Bronchus fibroblast of lung (primary cell): Measurements from ENCODE around the gene TPI1. TPM values are rescaled to one million over a fixed set of nuclear protein-coding genes. Genes with fewer than 3 reads are reported as not detected.

Experiments used
- total RNA-seq: library from RNA; depleted of rRNA; stranded (reverse); fragments of >200 nt; gene quantifications from 2 replicates; pipeline ENCODE4 v1.2.3, GENCODE V29; 2015

Gene TPI1
- total RNA-seq: 1,045 and 1,081 TPM in 2 replicates

GRCh38 chr12:6867413-6868210 lies at the start of gene TPI1:
Gene TPI1 (plus strand): TSS chr12:6867531. CDS start chr12:6867567, 36 bp downstream.

GRCh38 chr12:6821591-6822425 lies 45.5 kb upstream of the TPI1 start, which contains the start of gene GPR162:
Gene GPR162 (plus strand): TSS chr12:6821821. CDS start chr12:6823899, 2,078 bp downstream.

GRCh38 chr12:6827982-6828780 lies 39.1 kb upstream of the TPI1 start, which contains the start of gene P3H3:
Gene P3H3 (plus strand): TSS chr12:6828407. CDS start chr12:6828441, 34 bp downstream.

GRCh38 chr12:6840761-6841515 lies 26.4 kb upstream of the TPI1 start, which contains the start of gene GNB3:
Gene GNB3 (plus strand): TSS chr12:6840925. CDS start chr12:6841288, 363 bp downstream.

GRCh38 chr12:6851153-6851920 lies 16.0 kb upstream of the TPI1 start, which contains the start of gene CDCA3:
Gene CDCA3 (minus strand): TSS chr12:6851286. CDS start chr12:6850952, 334 bp downstream.

GRCh38 chr12:6851921-6852650 lies 15.2 kb upstream of the TPI1 start, which contains the start of gene USP5:
Gene USP5 (plus strand): TSS chr12:6852150. CDS start chr12:6852180, 30 bp downstream.

GRCh38 chr12:6873094-6874014 lies 6.0 kb downstream of the TPI1 start, which contains the start of gene SPSB2:
Gene SPSB2 (minus strand): TSS chr12:6873303. CDS start chr12:6872901, 402 bp downstream.

GRCh38 chr12:6904280-6905276 lies 37.2 kb downstream of the TPI1 start, which contains the start of gene LRRC23:
Gene LRRC23 (plus strand): TSS chr12:6904822. CDS start chr12:6905634, 812 bp downstream.

GRCh38 chr12:6914246-6914946 lies 47.1 kb downstream of the TPI1 start, which contains the start of gene ENO2:
Gene ENO2 (plus strand): TSS chr12:6914580. CDS start chr12:6915833, 1,253 bp downstream.

Other genes with a start within 250 kb of the TPI1 start
- gene LPAR5, start 231.6 kb upstream of the TPI1 start, total RNA-seq: 0.17 TPM in 1 of 2 replicates, not detected in the other
- 0.89 and 1.0 TPM in 2 replicates for gene ACRBP, start 220.1 kb upstream of the TPI1 start, total RNA-seq
- 28.7 TPM in 2 replicates for gene ING4, start 204.4 kb upstream of the TPI1 start, total RNA-seq
- 21.4 and 24.5 TPM in 2 replicates for gene ZNF384, start 178.2 kb upstream of the TPI1 start, total RNA-seq
- gene PIANP, start 166.7 kb upstream of the TPI1 start, total RNA-seq: 0.17 and 0.74 TPM in 2 replicates
- 95.1 and 98.9 TPM in 2 replicates for gene COPS7A, start 143.5 kb upstream of the TPI1 start, total RNA-seq
- 235 and 236 TPM in 2 replicates for gene MLF2, start 114.4 kb upstream of the TPI1 start, total RNA-seq
- 146 and 275 TPM in 2 replicates for gene PTMS, start 101.2 kb upstream of the TPI1 start, total RNA-seq
- gene LAG3, start 95.0 kb upstream of the TPI1 start, total RNA-seq: 0.17 and 0.74 TPM in 2 replicates
- 3.3 and 5.2 TPM in 2 replicates for gene CD4, start 78.0 kb upstream of the TPI1 start, total RNA-seq
- 2.0 and 2.7 TPM in 2 replicates for gene GPR162, start 45.7 kb upstream of the TPI1 start, total RNA-seq
- gene P3H3, start 39.1 kb upstream of the TPI1 start, total RNA-seq: 48.6 and 54.1 TPM in 2 replicates
- 1.3 and 2.2 TPM in 2 replicates for gene GNB3, start 26.6 kb upstream of the TPI1 start, total RNA-seq
- gene CDCA3, start 16.2 kb upstream of the TPI1 start, total RNA-seq: 103 and 118 TPM in 2 replicates
- 80.7 and 84.2 TPM in 2 replicates for gene USP5, start 15.4 kb upstream of the TPI1 start, total RNA-seq
- gene SPSB2, start 5.8 kb downstream of the TPI1 start, total RNA-seq: 12.6 and 15.6 TPM in 2 replicates
- gene LRRC23, start 37.3 kb downstream of the TPI1 start, total RNA-seq: 8.8 and 10.8 TPM in 2 replicates
- 9.6 and 10.4 TPM in 2 replicates for gene ENO2, start 47.0 kb downstream of the TPI1 start, total RNA-seq
- gene ATN1, start 60.4 kb downstream of the TPI1 start, total RNA-seq: 12.1 and 14.6 TPM in 2 replicates
- gene RNU7-1, start 76.3 kb downstream of the TPI1 start, total RNA-seq: not detected in 2 replicates
- 267 and 309 TPM in 2 replicates for gene C12orf57, start 76.5 kb downstream of the TPI1 start, total RNA-seq
- 4.9 and 5.4 TPM in 2 replicates for gene PTPN6, start 83.8 kb downstream of the TPI1 start, total RNA-seq
- gene PHB2, start 103.1 kb downstream of the TPI1 start, total RNA-seq: 372 and 405 TPM in 2 replicates
- 48.4 and 58.4 TPM in 2 replicates for gene EMG1, start 103.4 kb downstream of the TPI1 start, total RNA-seq
- 21.5 and 21.7 TPM in 2 replicates for gene LPCAT3, start 150.9 kb downstream of the TPI1 start, total RNA-seq
- 29.8 and 36.6 TPM in 2 replicates for gene C1S, start 193.2 kb downstream of the TPI1 start, total RNA-seq
- 101 and 103 TPM in 2 replicates for gene C1R, start 224.9 kb downstream of the TPI1 start, total RNA-seq
- 26.2 and 26.9 TPM in 2 replicates for gene C1RL, start 241.7 kb downstream of the TPI1 start, total RNA-seq